ENCODE data around the gene COL6A1. TPM values are rescaled to one million over a fixed set of nuclear protein-coding genes. Genes with fewer than 3 reads are reported as not detected.

The COL6A1 gene
- total RNA-seq, 1 experiment from 2014 or later, result 33.4 TPM

DNA sequence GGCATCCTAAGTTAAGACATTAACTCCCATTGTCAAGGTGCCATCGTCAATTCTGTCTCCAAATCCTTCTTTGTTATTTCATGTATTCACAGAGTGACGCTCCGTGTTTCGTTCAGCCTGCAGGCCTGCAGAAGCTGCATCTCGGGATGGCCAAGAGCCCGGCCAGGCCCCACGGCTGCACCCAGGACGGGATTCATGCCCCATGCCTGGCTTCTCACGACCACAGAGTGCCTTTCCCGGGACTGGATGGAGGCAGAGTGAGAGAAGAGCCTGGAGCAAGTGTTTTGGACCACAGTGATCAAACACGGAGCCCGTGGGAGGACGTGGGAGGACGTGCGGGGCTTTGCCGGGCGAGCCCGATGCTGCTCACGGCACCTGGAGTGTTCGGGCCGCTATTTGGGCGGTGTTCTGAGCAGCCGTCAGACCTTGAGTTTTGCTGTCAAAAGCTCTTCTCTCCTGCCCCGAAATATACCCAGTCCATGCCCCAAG is 56.8 kb downstream of the COL6A1 start:
- H3K27ac Mint-ChIP-seq (ENCODE audit: unreplicated experiment), result no peak overlapping the region
- no peak overlapping the region for H3K4me3 Mint-ChIP-seq (ENCODE audit: unreplicated experiment)
- ChIA-PET CTCF (no interaction called here), POLR2A (no interaction called here)
- intact Hi-C loops (cut with micrococcal nuclease; ENCODE audit: unreplicated experiment), result no loop called here
- Histone ChIP-seq H3K4me3 (ENCODE audit: low read depth, low read length) (no peak overlapping the region), H3K27me3 (replicated peaks; ENCODE audit: control insufficient read depth, insufficient read depth, low read length) (no peaks in the 10 kb centered on the region), H3K36me3 (ENCODE audit: control insufficient read depth, insufficient read depth, low read length) (no peaks in the 10 kb centered on the region), H3K4me1 (0 out of 2 replicates have a peak, but pooled peaks cover 4% of the 10 kb centered on the region), H3K9me3 (no peaks in the 10 kb centered on the region)
- no TSS peak for BruUV-seq (replicated peaks)
- no peaks in the 10 kb centered on the region for H3K4me1 Mint-ChIP-seq (ENCODE audit: low read depth, unreplicated experiment)
- TF ChIP-seq, protein P1, sequence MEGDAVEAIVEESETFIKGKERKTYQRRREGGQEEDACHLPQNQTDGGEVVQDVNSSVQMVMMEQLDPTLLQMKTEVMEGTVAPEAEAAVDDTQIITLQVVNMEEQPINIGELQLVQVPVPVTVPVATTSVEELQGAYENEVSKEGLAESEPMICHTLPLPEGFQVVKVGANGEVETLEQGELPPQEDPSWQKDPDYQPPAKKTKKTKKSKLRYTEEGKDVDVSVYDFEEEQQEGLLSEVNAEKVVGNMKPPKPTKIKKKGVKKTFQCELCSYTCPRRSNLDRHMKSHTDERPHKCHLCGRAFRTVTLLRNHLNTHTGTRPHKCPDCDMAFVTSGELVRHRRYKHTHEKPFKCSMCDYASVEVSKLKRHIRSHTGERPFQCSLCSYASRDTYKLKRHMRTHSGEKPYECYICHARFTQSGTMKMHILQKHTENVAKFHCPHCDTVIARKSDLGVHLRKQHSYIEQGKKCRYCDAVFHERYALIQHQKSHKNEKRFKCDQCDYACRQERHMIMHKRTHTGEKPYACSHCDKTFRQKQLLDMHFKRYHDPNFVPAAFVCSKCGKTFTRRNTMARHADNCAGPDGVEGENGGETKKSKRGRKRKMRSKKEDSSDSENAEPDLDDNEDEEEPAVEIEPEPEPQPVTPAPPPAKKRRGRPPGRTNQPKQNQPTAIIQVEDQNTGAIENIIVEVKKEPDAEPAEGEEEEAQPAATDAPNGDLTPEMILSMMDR (IDR thresholded peaks at IDR 0.05; ENCODE audit: insufficient read depth in 1 of 2, low read depth in 1 of 2, low read length in 1 of 2, severe bottlenecking in 1 of 2, unreplicated experiment in 1 of 2), result no peak
- H3K27me3 Mint-ChIP-seq (ENCODE audit: insufficient read depth, unreplicated experiment), result no peaks in the 10 kb centered on the region
- H3K9me3 Mint-ChIP-seq (ENCODE audit: unreplicated experiment), result no peaks in the 10 kb centered on the region
- no peak for DNase-seq
- H3K36me3 Mint-ChIP-seq (ENCODE audit: insufficient read depth, unreplicated experiment), result no peaks in the 10 kb centered on the region

DNA sequence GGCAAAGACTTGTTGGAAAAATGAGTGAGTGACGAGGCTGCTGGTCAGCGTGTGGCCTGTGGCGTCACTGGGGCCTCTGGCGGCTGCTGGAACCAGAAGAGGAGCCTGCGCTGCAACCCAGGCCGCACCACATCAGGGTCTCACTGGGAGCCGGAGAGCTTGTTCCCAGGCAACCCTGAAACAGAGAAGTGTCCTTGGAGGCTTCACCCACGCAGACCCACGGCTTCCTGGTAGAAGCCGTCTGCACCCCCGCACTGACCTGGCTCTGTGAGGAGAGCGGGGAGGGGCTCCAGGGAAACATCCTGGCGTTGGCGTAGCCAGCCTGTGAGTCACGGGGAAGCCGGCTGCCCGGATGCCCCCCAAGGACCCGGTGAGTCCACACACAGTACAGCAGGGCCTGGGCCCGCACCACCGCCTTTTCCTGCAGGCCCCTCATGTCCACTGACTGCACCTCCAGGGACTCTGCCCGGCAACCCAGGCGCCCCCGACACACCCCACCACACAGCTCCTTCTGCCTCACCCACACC is 57.4 kb downstream of the COL6A1 start:
- DNase-seq, result no peak
- intact Hi-C loops (cut with micrococcal nuclease; ENCODE audit: unreplicated experiment), result no loop called here
- no peaks in the 10 kb centered on the region for H3K9me3 ChIP-seq
- H3K9me3 Mint-ChIP-seq (ENCODE audit: unreplicated experiment), result no peaks in the 10 kb centered on the region
- no peak overlapping the region for H3K27ac Mint-ChIP-seq (ENCODE audit: unreplicated experiment)
- TF ChIP-seq, protein P1 (IDR thresholded peaks at IDR 0.05; ENCODE audit: insufficient read depth in 1 of 2, low read depth in 1 of 2, low read length in 1 of 2, severe bottlenecking in 1 of 2, unreplicated experiment in 1 of 2), result no peak
- CTCF ChIA-PET, result no interaction called here
- H3K4me3 Mint-ChIP-seq (ENCODE audit: unreplicated experiment), result no peak overlapping the region
- no peaks in the 10 kb centered on the region for H3K27me3 Mint-ChIP-seq (ENCODE audit: insufficient read depth, unreplicated experiment)
- BruUV-seq (replicated peaks), result no TSS peak
- H3K36me3 Mint-ChIP-seq (ENCODE audit: insufficient read depth, unreplicated experiment), result no peaks in the 10 kb centered on the region
- 0 out of 2 replicates have a peak, but pooled peaks cover 4% of the 10 kb centered on the region for H3K4me1 ChIP-seq
- POLR2A ChIA-PET, result no interaction called here
- no peaks in the 10 kb centered on the region for H3K27me3 ChIP-seq (replicated peaks; ENCODE audit: control insufficient read depth, insufficient read depth, low read length)
- no peaks in the 10 kb centered on the region for H3K36me3 ChIP-seq (ENCODE audit: control insufficient read depth, insufficient read depth, low read length)
- H3K4me1 Mint-ChIP-seq (ENCODE audit: low read depth, unreplicated experiment), result no peaks in the 10 kb centered on the region
- no peak overlapping the region for H3K4me3 ChIP-seq (ENCODE audit: low read depth, low read length)

DNA sequence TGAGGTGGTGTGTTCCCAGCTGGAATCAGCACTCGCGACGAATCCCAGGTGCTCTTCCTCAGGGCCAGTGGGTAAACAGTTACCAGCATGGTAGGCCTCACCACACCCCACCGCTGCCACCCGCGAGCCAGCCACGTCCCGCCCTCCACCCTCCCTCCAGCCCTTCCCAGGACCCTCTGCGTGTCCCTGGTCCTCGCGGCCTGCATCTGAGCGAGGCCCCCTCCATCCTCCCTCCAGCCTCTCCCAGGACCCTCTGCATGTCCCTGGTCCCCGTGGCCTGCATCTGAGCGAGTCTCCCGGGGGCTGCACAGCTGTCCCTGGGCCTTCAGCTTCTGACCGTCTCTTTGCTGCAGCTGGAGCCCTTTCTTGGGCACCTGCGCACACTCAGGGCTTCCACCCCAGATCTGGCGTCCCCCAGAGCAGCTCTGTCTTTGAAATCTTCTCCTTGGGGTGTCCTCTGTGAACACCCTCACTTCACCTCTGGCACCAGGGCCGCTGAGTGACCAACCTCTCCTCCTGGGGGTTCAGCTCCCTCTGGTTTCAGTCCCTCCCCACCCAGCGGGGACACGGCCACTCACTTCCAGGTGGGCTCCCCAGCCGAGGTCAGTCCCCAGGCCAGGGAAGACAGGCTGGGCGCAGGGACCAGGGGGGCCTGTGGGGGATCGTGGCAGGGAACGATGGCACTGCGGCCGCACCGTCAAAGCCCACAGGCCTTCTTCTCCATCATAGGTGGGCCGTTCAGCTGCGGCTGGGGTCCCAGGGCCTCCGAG is 58.5 kb downstream of the COL6A1 start:
- H3K4me1 Mint-ChIP-seq (ENCODE audit: low read depth, unreplicated experiment), result no peaks in the 10 kb centered on the region
- H3K9me3 Mint-ChIP-seq (ENCODE audit: unreplicated experiment), result no peaks in the 10 kb centered on the region
- POLR2A ChIA-PET, result no interaction called here
- CTCF ChIA-PET, result no interaction called here
- no peak overlapping the region for H3K4me3 Mint-ChIP-seq (ENCODE audit: unreplicated experiment)
- TF ChIP-seq, protein P1 (IDR thresholded peaks at IDR 0.05; ENCODE audit: insufficient read depth in 1 of 2, low read depth in 1 of 2, low read length in 1 of 2, severe bottlenecking in 1 of 2, unreplicated experiment in 1 of 2), result no peak
- DNase-seq, result no peak
- no TSS peak for BruUV-seq (replicated peaks)
- Histone ChIP-seq H3K36me3 (ENCODE audit: control insufficient read depth, insufficient read depth, low read length) (no peaks in the 10 kb centered on the region), H3K4me1 (0 out of 2 replicates have a peak, but pooled peaks cover 4% of the 10 kb centered on the region), H3K27me3 (replicated peaks; ENCODE audit: control insufficient read depth, insufficient read depth, low read length) (no peaks in the 10 kb centered on the region), H3K4me3 (ENCODE audit: low read depth, low read length) (no peak overlapping the region), H3K9me3 (no peaks in the 10 kb centered on the region)
- H3K36me3 Mint-ChIP-seq (ENCODE audit: insufficient read depth, unreplicated experiment), result no peaks in the 10 kb centered on the region
- H3K27ac Mint-ChIP-seq (ENCODE audit: unreplicated experiment), result no peak overlapping the region
- intact Hi-C loops (cut with micrococcal nuclease; ENCODE audit: unreplicated experiment), result no loop called here
- no peaks in the 10 kb centered on the region for H3K27me3 Mint-ChIP-seq (ENCODE audit: insufficient read depth, unreplicated experiment)

Measured in Caco-2 (cell line).